Activated T-cell treated with anti-CD3 and anti-CD28 coated beads, Interleukin-2, amount 50 U/mL, for 1 hour (primary cell): ENCODE measurements around the gene PRRT4.
A peak's percentile ranks its signal among the peaks of the same experiment; 100 is the strongest.

ENCODE experiments used
- DNase-seq: peaks from one replicate; pipeline ENCODE4 v3.0.0-alpha.2; 2020

Gene PRRT4

GRCh38 chr7:128343554-128344430 lies 17.7 kb downstream of the PRRT4 start, which contains the start of gene RBM28:
Gene RBM28, minus strand, starts transcription at chr7:128343908. Its CDS starts 115 bp downstream, at chr7:128343793.
- DNase-seq, result peak; percentile 87

DNA sequence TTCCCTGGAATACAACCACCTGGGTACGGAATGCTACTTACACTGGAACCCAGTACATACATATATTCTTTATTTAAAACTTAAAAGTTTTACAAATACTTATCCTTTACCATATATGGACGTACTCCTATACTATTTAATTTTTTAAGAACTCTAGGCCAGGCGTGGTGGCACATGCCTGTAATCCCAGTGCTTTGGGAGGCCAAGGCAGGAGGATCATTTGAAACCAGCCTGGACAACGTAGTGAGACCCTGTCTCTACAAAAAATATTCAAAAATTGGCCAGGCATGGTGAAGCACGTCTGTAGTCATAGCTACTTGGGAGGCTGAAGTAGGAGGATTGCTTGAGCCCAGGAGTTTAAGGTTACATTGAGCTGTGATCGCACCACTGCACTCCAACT lies 19.8 kb downstream of the PRRT4 start:
- DNase-seq, result no peak

GRCh38 chr7:128335730-128336129 lies 25.8 kb downstream of the PRRT4 start:
- no peak for DNase-seq

GRCh38 chr7:128324368-128324680 lies 37.2 kb downstream of the PRRT4 start:
- no peak for DNase-seq

GRCh38 chr7:128323459-128324367 lies 37.8 kb downstream of the PRRT4 start:
- no peak for DNase-seq

- DNase-seq, result no peak
These were observed 38.5 kb downstream of the PRRT4 start for GRCh38 chr7:128323040-128323439.

DNA sequence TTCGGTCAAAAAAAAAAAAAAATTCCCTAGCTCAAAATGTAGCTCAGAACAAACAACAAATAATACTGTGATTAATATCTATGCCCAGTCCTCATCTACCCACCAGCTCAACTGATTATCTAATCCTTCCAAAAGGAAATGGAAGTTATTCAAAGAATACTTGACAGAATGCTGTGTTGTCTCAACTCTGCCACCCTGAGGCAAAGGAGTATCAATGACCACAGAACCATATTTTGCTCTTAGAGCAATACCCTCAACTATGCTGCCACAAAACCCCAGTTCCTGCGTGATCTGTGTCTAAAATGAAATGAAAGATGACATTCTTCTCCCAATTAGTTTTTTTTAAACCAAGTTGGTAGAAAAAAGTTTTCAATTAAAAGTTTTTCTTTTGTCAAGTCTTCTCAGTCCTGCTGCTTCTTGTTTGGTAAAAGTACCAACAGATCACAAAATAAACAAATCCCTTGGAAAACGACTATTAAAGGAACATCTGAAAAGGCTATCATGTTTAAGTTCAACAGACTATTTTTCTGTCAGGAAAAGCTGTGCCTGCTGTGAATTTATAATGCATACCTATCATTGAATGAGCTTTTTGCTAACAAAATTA lies 39.3 kb downstream of the PRRT4 start:
- DNase-seq, result no peak

GRCh38 chr7:128321044-128321422 lies 40.5 kb downstream of the PRRT4 start:
- DNase-seq, result no peak

DNA sequence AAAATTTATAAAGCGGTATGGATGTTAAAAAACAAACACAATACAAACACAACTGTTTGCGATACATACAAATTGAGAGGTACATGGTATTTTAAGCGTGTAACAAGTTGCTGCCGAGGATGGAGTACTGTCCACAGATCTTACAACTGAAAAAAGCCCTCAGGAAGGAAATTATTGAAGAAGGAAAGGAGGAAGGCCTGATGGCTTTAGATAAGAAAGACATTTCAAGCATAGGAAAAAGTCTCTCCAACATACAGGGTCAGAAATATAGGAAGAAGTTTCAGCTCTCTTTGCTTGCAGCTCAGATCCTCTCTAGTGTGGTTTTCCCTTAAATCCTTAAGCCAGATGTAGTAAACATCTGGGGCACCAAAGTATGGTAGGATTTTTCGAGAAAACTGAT lies 42.8 kb downstream of the PRRT4 start:
- no peak for DNase-seq

DNA sequence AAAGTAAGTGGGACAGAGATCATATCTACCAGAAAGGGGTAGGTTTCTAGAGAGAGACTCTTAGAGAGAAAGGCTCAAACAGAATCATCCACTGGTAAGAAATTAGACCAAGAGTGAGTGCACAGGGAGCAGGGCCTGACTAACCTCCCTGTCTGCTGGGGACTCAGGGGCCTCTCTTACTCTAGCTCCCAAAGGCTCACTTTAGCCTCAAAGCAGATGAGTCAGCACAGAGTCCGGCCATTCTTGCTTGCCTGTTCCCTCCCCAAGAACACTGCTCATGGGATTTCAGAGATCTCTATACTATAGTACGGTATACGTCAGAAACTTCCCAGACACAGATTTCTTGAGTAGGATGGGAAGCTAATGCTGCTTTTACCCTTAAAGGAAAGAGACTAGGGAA lies 50.5 kb downstream of the PRRT4 start:
- DNase-seq, result no peak

GRCh38 chr7:128310499-128310898 lies 51.0 kb downstream of the PRRT4 start:
- DNase-seq, result no peak

DNA sequence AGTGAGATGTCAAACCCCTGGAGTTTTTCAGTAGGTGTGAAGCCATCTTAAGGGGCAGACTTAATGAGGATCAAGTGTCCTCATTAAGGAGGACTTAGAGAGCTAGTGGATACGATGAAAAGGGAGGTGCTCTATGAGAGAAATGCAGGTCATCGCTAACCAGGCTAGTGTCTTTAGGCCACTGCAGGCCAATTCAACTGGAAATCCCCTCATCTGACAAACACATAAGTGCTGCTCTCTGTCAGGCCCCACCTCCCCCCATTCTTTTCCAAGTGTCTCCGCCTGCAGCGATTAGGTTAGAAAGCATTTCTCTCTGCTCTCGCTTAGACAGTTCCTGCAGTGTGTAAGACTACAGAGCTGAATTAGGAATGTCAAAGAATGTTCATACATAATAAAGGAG lies 51.5 kb downstream of the PRRT4 start:
- DNase-seq, result no peak

DNA sequence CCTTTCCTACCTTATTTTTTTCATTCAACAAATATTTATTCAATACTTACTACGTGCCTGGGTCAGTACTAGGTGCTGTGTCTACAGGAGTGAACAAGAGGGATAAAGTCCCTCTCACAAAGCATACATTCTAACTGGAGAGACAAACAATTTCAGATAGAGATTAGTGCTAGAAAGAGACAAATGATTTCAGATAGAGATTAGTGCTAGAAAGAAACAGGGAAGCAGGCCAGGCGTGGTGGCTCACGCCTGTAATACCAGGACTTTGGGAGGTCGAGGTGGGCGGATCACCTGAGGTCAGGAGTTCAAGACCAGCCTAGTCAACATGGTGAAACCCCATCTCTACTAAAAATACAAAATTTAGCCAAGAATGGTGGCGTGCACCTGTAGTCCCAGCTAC lies 52.4 kb downstream of the PRRT4 start:
- DNase-seq, result no peak

DNA sequence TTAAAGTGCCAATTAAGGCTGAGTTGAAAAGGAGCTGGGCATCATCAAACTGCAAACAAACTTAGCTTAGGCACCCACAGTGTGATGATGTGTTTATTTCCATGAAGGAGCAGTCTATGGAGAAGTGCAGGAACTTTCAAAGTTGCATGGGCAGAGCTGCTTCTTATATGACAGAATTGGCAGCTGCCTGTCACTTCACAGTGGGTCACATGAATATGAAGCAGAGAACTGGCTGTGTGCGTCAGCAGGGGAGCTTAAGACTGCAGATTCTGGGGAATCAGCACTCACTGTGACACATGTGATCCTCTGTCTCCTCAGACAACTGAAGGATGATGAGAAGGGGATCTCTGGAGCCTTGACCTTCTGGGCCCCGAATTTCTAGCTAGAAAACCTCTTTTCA lies 54.4 kb downstream of the PRRT4 start:
- DNase-seq, result no peak

DNA sequence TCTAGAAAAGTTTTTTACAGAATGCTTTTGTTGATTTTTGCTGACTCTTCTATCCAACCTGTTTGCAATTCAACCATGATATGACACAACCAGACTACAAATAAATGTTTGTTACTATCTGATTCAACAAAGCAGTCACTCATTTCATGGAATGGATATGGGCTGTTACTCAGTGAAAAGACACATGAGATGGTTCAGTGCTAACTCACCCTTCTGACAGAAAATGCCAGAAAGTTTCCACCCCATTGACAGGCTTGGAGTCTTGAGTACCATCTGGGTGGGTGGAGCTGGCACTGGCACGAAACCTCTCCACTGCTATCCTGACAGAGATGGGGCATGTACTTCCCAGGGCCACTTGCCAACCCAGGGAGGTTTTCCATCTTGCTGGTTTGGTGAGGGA lies 57.3 kb downstream of the PRRT4 start:
- DNase-seq, result no peak

GRCh38 chr7:128303643-128304042 lies 57.8 kb downstream of the PRRT4 start:
- DNase-seq, result no peak

DNA sequence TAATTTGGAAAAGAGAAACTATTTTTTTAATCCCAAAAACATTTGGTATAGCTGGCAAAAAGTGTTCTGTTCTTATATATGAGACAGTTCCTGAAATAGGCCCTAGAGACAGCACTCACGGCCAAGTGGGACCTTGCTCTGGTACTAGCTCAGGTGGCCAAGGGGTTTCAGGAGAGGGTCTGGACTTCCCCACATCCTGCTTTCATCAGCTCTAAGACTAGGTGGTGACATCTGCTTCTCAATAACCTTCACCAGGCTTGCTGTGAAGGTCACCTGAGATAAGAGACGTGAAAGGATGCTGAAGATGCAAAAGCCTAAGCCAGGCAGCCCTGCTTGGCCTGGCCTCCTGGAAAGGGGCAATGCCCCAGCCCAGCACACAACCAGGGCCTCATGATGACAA lies 58.4 kb downstream of the PRRT4 start:
- no peak for DNase-seq

- DNase-seq, result no peak
These were observed 59.4 kb downstream of the PRRT4 start for GRCh38 chr7:128302139-128302538.
